Endothelial cell (in vitro differentiated cells): ENCODE data around the gene CENPU. TPM values are rescaled to one million over a fixed set of nuclear protein-coding genes. Genes with fewer than 3 reads are reported as not detected.

Experiments used
- DNase-seq: peaks from one replicate; pipeline ENCODE4 v3.0.0; 2021; ENCODE audit warnings: low spot score
- H3K27ac Mint-ChIP-seq: one replicate; pipeline ENCODE4 v1.8.0; 2021; ENCODE audit warnings: mixed read lengths, inconsistent platforms; ENCODE audit not compliant: unreplicated experiment
- H3K27me3 Mint-ChIP-seq: one replicate; pipeline ENCODE4 v1.8.0; 2021; ENCODE audit warnings: mild to moderate bottlenecking, moderate library complexity, mixed read lengths, inconsistent platforms; ENCODE audit not compliant: unreplicated experiment
- H3K36me3 Mint-ChIP-seq: one replicate; pipeline ENCODE4 v1.8.0; 2021; ENCODE audit warnings: mild to moderate bottlenecking, low read depth, mixed read lengths, inconsistent platforms; ENCODE audit not compliant: unreplicated experiment
- H3K4me1 Mint-ChIP-seq: one replicate; pipeline ENCODE4 v1.8.0; 2021; ENCODE audit warnings: mild to moderate bottlenecking, mixed read lengths, inconsistent platforms; ENCODE audit not compliant: unreplicated experiment
- H3K4me3 Mint-ChIP-seq: one replicate; pipeline ENCODE4 v1.8.0; 2021; ENCODE audit warnings: mild to moderate bottlenecking, mixed read lengths, inconsistent platforms; ENCODE audit not compliant: unreplicated experiment
- H3K9me3 Mint-ChIP-seq: one replicate; pipeline ENCODE4 v1.8.0; 2021; ENCODE audit warnings: mixed read lengths, inconsistent platforms; ENCODE audit not compliant: unreplicated experiment
- total RNA-seq: library from RNA; stranded (reverse); fragmentation: NEBNext Ultra II Directional; extraction: Animal tissue kit (Norgen Biotek cat#: 25700); gene quantifications from one replicate; pipeline ENCODE4 v1.2.1, GENCODE V29; 2021; ENCODE audit not compliant: unreplicated experiment
- TF ChIP-seq, protein P1 (sequence below): fragments of 200-600 bp; sonication (generic); IDR thresholded peaks from one replicate; pipeline ENCODE4 v1.5.0; 2021; ENCODE audit warnings: antibody characterized with exemption; ENCODE audit not compliant: unreplicated experiment

CENPU gene
- total RNA-seq, 1 donor from 2014 or later, result 13.7 TPM

GRCh38 chr4:184689681-184690080 lies 44.2 kb downstream of the CENPU start:
- Mint-ChIP-seq H3K27ac (no peak overlapping the region), H3K4me3 (no peak overlapping the region), H3K27me3 (no peaks in the 10 kb centered on the region), H3K4me1 (peaks cover 12% of the 10 kb centered on the region), H3K9me3 (no peaks in the 10 kb centered on the region), H3K36me3 (no peaks in the 10 kb centered on the region)
- TF ChIP-seq, protein P1, sequence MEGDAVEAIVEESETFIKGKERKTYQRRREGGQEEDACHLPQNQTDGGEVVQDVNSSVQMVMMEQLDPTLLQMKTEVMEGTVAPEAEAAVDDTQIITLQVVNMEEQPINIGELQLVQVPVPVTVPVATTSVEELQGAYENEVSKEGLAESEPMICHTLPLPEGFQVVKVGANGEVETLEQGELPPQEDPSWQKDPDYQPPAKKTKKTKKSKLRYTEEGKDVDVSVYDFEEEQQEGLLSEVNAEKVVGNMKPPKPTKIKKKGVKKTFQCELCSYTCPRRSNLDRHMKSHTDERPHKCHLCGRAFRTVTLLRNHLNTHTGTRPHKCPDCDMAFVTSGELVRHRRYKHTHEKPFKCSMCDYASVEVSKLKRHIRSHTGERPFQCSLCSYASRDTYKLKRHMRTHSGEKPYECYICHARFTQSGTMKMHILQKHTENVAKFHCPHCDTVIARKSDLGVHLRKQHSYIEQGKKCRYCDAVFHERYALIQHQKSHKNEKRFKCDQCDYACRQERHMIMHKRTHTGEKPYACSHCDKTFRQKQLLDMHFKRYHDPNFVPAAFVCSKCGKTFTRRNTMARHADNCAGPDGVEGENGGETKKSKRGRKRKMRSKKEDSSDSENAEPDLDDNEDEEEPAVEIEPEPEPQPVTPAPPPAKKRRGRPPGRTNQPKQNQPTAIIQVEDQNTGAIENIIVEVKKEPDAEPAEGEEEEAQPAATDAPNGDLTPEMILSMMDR, result no peak
- no peak for DNase-seq

DNA sequence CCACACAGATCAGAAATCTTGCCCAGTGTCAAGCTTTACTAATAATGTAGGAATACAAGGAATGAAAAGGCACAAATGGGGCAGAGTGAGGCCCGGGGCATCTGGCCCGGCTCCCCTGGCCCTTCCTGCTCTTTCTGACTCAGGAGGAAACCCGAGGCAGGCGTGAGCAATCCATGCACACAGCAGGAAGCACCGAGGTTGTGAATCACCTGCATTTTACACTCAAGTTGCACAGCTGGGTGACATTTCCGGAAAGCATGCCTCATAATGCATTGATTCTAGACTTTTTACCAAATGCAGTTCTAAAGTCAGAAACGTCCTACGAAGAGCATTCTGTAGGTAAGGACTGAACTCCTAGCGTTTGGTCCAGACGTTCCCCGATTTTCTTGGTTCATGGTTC lies 45.4 kb downstream of the CENPU start:
- no peak overlapping the region for H3K4me3 Mint-ChIP-seq
- peak; percentile 15 for DNase-seq
- TF ChIP-seq, protein P1, result no peak
- peaks cover 16% of the 10 kb centered on the region for H3K4me1 Mint-ChIP-seq
- H3K27me3 Mint-ChIP-seq, result peaks cover 2% of the 10 kb centered on the region
- H3K27ac Mint-ChIP-seq, result no peak overlapping the region
- no peaks in the 10 kb centered on the region for H3K9me3 Mint-ChIP-seq
- H3K36me3 Mint-ChIP-seq, result no peaks in the 10 kb centered on the region

DNA sequence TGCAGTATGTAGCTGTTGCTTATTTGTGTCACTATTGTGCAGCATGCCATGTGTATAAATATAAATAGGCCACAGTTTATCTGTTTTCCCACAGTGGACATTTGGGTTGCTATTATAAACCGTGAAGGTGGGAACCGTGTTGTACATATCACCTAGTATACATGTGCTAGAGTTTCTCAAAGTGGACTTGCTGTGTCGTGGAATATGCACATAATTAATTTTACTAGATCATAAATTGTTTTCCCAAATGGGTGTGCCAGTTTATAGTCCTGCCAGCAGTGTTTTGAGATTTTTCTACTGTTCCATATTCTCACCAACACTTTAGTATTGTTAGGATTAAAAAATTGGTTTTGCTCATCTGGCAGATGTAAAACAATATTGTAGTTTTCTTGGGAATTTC lies 45.9 kb downstream of the CENPU start:
- H3K4me1 Mint-ChIP-seq, result peaks cover 16% of the 10 kb centered on the region
- TF ChIP-seq, protein P1, result no peak
- no peak for DNase-seq
- H3K27ac Mint-ChIP-seq, result no peak overlapping the region
- H3K9me3 Mint-ChIP-seq, result no peaks in the 10 kb centered on the region
- no peaks in the 10 kb centered on the region for H3K36me3 Mint-ChIP-seq
- peaks cover 2% of the 10 kb centered on the region for H3K27me3 Mint-ChIP-seq
- no peak overlapping the region for H3K4me3 Mint-ChIP-seq

DNA sequence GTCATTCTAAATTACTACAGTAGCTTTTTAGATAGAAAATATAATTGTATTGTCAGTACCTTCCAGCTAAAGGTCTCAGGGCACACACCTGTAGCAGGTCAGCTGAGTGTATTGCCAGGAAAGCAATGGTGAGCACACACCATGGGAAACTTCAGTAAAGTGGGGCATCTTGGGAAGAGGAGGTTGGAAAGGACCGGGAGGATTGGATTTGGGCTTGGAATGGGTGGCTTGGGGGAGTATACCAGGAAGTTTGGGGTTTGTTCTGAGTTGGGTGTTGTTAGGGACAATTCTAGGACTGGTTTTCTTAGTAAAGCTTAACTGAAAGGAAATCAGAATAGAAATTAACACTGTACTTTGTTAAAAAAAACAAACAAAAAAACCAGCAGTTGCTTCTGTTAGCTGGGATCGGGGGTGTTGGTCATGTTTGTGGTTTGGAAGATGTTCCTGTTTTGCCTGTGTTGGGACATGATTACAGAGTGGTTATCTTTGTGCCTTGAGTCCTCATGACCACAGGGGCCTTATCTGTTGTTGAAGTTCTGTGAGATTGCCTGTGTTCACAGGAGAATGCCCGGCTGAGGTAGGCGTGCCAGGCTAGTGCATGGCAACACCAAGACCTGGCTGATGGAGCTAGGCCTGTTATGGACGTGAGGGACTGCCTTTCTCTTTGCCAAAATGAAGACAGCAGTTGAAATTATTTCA lies 49.3 kb downstream of the CENPU start:
- TF ChIP-seq, protein P1, result no peak
- DNase-seq, result no peak
- H3K4me1 Mint-ChIP-seq, result peaks cover 16% of the 10 kb centered on the region

GRCh38 chr4:184681916-184682315 lies 52.0 kb downstream of the CENPU start:
- Mint-ChIP-seq H3K4me1 (peaks cover 5% of the 10 kb centered on the region), H3K27me3 (peaks cover 2% of the 10 kb centered on the region), H3K9me3 (no peaks in the 10 kb centered on the region), H3K36me3 (peaks cover 4% of the 10 kb centered on the region), H3K27ac (no peak overlapping the region), H3K4me3 (no peak overlapping the region)
- TF ChIP-seq, protein P1, result no peak
- no peak for DNase-seq

More for the DNA sequence above, 49.3 kb downstream of the CENPU start:
- Mint-ChIP-seq H3K4me3 (no peak overlapping the region), H3K27me3 (peaks cover 2% of the 10 kb centered on the region), H3K36me3 (no peaks in the 10 kb centered on the region), H3K9me3 (no peaks in the 10 kb centered on the region), H3K27ac (no peak overlapping the region)
